Pancreas (tissue), 10 donors: ENCODE measurements around the gene EPB41L5. TPM values are rescaled to one million over a fixed set of nuclear protein-coding genes. Genes with fewer than 3 reads are reported as not detected.

Source experiments
- ATAC-seq, 4 donors: fragments of 200-7000 bp; cut with Tn5 transposase; one replicate each; pipeline versions ENCODE4 v1.8.0 to v1.9.1; 2020; ENCODE audit warnings: mild to moderate bottlenecking in 4 of 4, moderate library complexity in 4 of 4
- DNase-seq, 6 donors: peaks; one replicate each; pipeline ENCODE4 v3.0.0-alpha.2; 2020
- FAIRE-seq: peaks from 2 replicates; lab custom pipeline; 2012; peaks lifted over from hg19 to GRCh38; lab: Jason Lieb, UNC
- H3K27ac ChIP-seq, 4 donors: fragments of 200-600 bp; sonication (generic); 1 replicate in 3 of 4; 2 replicates in 1 of 4; pipeline versions ENCODE4 v1.5.0 to v1.8.0; 2020
- H3K27me3 ChIP-seq, 4 donors: fragments of 200-600 bp; one replicate each; pipeline ENCODE4 v1.8.0; 2021
- H3K36me3 ChIP-seq, 3 donors: fragments of 200-600 bp; sonication (generic) in 1 of 3; one replicate each; pipeline versions ENCODE4 v1.5.0 to v1.8.0; 2020 to 2021
- H3K4me1 ChIP-seq, 3 donors: fragments of 200-600 bp; one replicate each; pipeline ENCODE4 v1.8.0; 2021
- H3K4me3 ChIP-seq, 4 donors: fragments of 200-600 bp; sonication (generic) in 2 of 4; one replicate each; pipeline versions ENCODE4 v1.5.0 to v1.8.0; 2020 to 2021
- H3K9me3 ChIP-seq, 4 donors: fragments of 200-600 bp; one replicate each; pipeline ENCODE4 v1.8.0; 2021
- CTCF ChIP-seq, 4 donors: fragments of 200-600 bp; sonication (generic) in 3 of 4; IDR thresholded peaks; one replicate each; pipeline versions ENCODE4 v1.5.0 to v1.8.0; 2021; ENCODE audit warnings: antibody characterized with exemption in 4 of 4
- WGBS, 2 donors: extraction: QIAGEN DNeasy Blood & Tissue Kit; methylation state at CpG; one replicate each; pipeline ENCODE4 v1.1.7; 2013; 5-methylcytosine and 5-hydroxymethylcytosine counted together
- intact Hi-C, 3 donors: fragments of 100-400 bp; cut with DNase I; formaldehyde crosslinking; loops; one replicate each; pipeline versions ENCODE4 v1.11.1 to v1.14.2; 2022
- polyA plus RNA-seq, 2 donors: library from polyadenylated mRNA; stranded (reverse); fragments of 200-250 nt; gene quantifications; one replicate each; pipeline ENCODE4 v1.2.3, GENCODE V29; 2013
- total RNA-seq, 6 donors: library from RNA; stranded (reverse); fragmentation: NEBNext Ultra II Directional in 4 of 6; extraction: Animal tissue kit (Norgen Biotek cat#: 25700) in 4 of 6; gene quantifications; one replicate each; pipeline versions ENCODE4 v1.2.1 to v1.2.4, GENCODE V29; 2021 to 2023
- donor health status: healthy with polysubstance abuse.
- donor health status: DM: no; HTN: no; CAD: no; lungs with moderate emphysema.
- donor health status: DM: no; HTN: no; CAD: no.
- donor health status: control.
- donor health status: control.
- donor health status: Bipolar disorder and iron deficiency.
- donor health status: DM: yes; HTN: yes; CAD: no.
- donor health status: DM: no; HTN: no; CAD: no.
- donor health status: DM: no; HTN: no; CAD: no.
- donor health status: DM: yes; HTN: yes; CAD: no.

The EPB41L5 gene
- total and polyA plus RNA-seq, 8 donors = 7.3 to 23.8 (median 20.5) TPM

- WGBS, 2 donors = 1 to 2% methylated on average over 82 to 108 of the region's 108 CpGs
- intact Hi-C loops = no loop called here
- no peaks in the 10 kb centered on the region for H3K27me3 ChIP-seq
- H3K36me3 ChIP-seq = no peaks in the 10 kb centered on the region
- no peak for FAIRE-seq
- no peaks in the 10 kb centered on the region for H3K9me3 ChIP-seq
- H3K4me1 ChIP-seq = peaks cover 2 to 25% (median 6%) of the 10 kb centered on the region in 3 donors
- peak within 1 kb of the TSS; percentile 81 to 94 (median 90) for H3K27ac ChIP-seq
- ATAC-seq = peak; percentile 97 to 99 (median 98)
- peak; percentile 89 to 98 (median 95) for DNase-seq
- TF ChIP-seq CTCF (IDR thresholded peaks at IDR 0.05) = peak in 2 of 4 donors; percentile 15 to 27
- H3K4me3 ChIP-seq = peak within 1 kb of the TSS; percentile 47 to 63 (median 58)
These were observed 210.4 kb downstream of the EPB41L5 start, which contains the start of gene TMEM185B for GRCh38 chr2:120223034-120223912. TMEM185B (minus strand) TSS chr2:120223400; CDS start chr2:120222976, 424 bp downstream.

DNA sequence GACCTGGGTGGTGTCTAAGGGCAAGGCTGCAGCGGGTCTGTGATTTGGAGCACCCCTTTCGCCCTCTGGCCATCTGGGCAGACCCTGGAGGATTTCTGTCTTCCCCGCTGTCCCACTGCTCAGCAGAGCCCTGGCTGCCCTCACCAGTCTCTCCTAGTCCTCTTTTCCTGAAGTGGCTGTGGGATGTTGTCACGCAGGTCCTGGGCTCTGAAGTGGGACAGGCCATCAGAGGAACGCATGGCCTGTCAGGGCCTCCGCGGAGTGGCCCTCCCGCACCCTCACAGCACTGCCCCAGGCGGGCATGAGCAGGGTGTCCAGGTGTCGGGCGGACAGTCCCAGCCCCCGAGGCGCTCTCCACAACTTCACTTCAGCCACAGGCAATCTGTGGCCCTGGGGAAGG is 211.4 kb downstream of the EPB41L5 start:
- FAIRE-seq = no peak

DNA sequence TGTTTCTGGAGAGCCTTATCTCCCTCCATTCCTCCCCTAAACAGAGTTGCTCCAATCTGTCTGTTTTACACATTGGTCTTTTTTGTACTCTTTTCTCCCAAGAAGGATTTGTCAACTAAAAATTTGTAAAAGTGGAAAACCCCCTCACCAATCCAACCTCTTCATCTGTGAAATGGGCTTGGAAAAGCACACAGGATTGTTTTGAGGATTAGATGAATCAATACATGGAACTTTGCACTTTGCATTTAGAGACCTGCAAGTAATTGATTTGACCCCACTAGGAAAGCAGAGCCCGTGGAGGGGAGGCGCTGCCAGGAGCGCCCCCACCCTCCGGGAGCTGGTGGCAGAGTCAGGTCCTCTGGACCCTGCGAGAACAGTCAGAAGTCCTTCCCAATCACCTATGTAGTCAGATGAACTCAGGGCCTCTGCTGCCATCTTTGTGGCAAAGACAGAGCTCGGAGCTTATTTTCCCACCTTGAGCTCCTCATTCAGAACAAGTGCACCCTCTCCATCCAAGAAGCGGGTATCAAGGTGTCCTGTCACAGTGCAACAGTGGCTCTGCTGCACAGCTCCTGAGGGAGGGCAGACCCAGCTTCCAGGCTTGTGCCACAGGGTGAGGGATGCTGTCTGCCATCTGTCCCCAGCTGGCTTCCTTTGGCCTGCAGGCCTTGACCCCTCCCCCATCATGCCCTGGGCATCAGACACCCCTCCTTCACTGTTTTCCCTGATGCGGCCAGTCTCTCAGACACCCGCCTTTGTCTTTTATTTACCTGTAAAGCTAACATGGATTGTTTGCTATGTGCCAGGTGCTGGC is 212.1 kb downstream of the EPB41L5 start:
- ATAC-seq (no peak), DNase-seq (peak in 1 of 6 donors; percentile 44)

More for the DNA sequence above, 211.4 kb downstream of the EPB41L5 start:
- Histone ChIP-seq H3K36me3 (no peaks in the 10 kb centered on the region), H3K27me3 (no peaks in the 10 kb centered on the region), H3K9me3 (no peaks in the 10 kb centered on the region), H3K27ac (no peak overlapping the region), H3K4me3 (peak overlapping the region in 2 of 4 donors; percentile 60 to 63), H3K4me1 (peaks cover 2 to 25% (median 6%) of the 10 kb centered on the region in 3 donors)
- no peak for TF ChIP-seq CTCF (IDR thresholded peaks at IDR 0.05)
- 85 to 95% methylated on average over 13 of the region's 13 CpGs for WGBS, 2 donors
- intact Hi-C loops = no loop called here
- ATAC-seq (no peak), DNase-seq (peak in 1 of 6 donors; percentile 54)

DNA sequence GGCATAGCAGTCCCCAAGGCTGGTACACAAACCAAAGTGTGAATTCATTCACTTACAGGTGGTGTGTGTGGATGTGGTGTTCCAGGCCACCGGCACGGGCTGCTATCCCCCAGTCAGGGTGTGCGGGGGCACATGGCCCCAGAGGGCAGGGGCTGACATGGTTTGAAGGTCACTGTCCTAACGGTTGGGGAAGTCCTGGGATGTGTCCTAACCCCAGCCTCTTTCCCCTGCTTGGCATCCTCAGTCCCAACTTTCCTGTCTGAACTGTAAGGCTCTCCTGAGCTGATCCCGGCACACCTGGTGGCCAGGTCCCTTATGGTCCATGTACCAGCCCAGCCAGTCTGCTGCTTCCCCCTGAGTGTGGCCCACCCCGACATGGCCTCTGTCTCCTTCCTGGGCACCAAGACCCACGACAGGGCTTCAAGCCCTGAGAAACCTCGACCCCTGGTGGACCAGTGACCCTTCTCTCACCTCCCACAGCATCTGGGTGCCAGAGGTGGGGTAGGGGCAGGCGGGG is 212.7 kb downstream of the EPB41L5 start:
- no peak for TF ChIP-seq CTCF (IDR thresholded peaks at IDR 0.05)
- DNase-seq (peak in 1 of 6 donors; percentile 45), FAIRE-seq (no peak), ATAC-seq (no peak)
- H3K36me3 ChIP-seq = no peaks in the 10 kb centered on the region
- WGBS, 2 donors = 63 to 68% methylated on average over 9 of the region's 9 CpGs
- no peaks in the 10 kb centered on the region for H3K27me3 ChIP-seq
- intact Hi-C loops = no loop called here
- no peak overlapping the region for H3K4me3 ChIP-seq
- no peaks in the 10 kb centered on the region for H3K9me3 ChIP-seq
- no peak overlapping the region for H3K27ac ChIP-seq
- peaks cover 2 to 25% (median 6%) of the 10 kb centered on the region in 3 donors for H3K4me1 ChIP-seq

More for the DNA sequence above, 212.1 kb downstream of the EPB41L5 start:
- H3K4me3 ChIP-seq = no peak overlapping the region
- no peaks in the 10 kb centered on the region for H3K36me3 ChIP-seq
- no peaks in the 10 kb centered on the region for H3K9me3 ChIP-seq
- WGBS, 2 donors = 80% methylated on average over 9 of the region's 9 CpGs
- no peak for TF ChIP-seq CTCF (IDR thresholded peaks at IDR 0.05)
- no peaks in the 10 kb centered on the region for H3K27me3 ChIP-seq
- FAIRE-seq = no peak
- no peak overlapping the region for H3K27ac ChIP-seq
- peaks cover 2 to 25% (median 6%) of the 10 kb centered on the region in 3 donors for H3K4me1 ChIP-seq
- intact Hi-C loops = no loop called here
